Glomerular visceral epithelial cell (primary cell): ENCODE data around the gene PIGU.
"Not testable (repeated sequence)": the region's sequence is repeated elsewhere in the genome, so short reads cannot be mapped to it uniquely, and the experiment has no call there.

Experiments
- DNase-seq: peaks from one replicate; pipeline ENCODE4 v3.0.0-alpha.2; 2016; ENCODE audit errors: extremely low spot score

Gene PIGU

GRCh38 chr20:34622821-34623451 is 54.0 kb downstream of the PIGU start:
- no peak for DNase-seq

- DNase-seq, result no peak
Observed at GRCh38 chr20:34621383-34622367, 55.2 kb downstream of the PIGU start.

GRCh38 chr20:34621036-34621343 is 55.9 kb downstream of the PIGU start:
- no peak for DNase-seq

- DNase-seq, result no peak
Observed at GRCh38 chr20:34618676-34619075, 58.2 kb downstream of the PIGU start.

- DNase-seq, result not testable (repeated sequence)
Observed at GRCh38 chr20:34616913-34617312, 60.0 kb downstream of the PIGU start.

GRCh38 chr20:34615477-34615876 is 61.4 kb downstream of the PIGU start:
- no peak for DNase-seq

GRCh38 chr20:34611976-34612375 is 64.9 kb downstream of the PIGU start:
- not testable (repeated sequence) for DNase-seq

- no peak for DNase-seq
Observed at GRCh38 chr20:34607066-34607465, 69.8 kb downstream of the PIGU start.

- DNase-seq, result no peak
Observed at GRCh38 chr20:34604980-34605788, 71.7 kb downstream of the PIGU start.

- no peak for DNase-seq
Observed at GRCh38 chr20:34600892-34601653, 75.8 kb downstream of the PIGU start.

GRCh38 chr20:34595377-34596184 is 81.3 kb downstream of the PIGU start:
- no peak for DNase-seq

GRCh38 chr20:34586488-34587163 is 90.3 kb downstream of the PIGU start:
- DNase-seq, result no peak

GRCh38 chr20:34585019-34585418 is 91.9 kb downstream of the PIGU start:
- DNase-seq, result no peak

GRCh38 chr20:34583544-34583943 is 93.3 kb downstream of the PIGU start:
- DNase-seq, result no peak

GRCh38 chr20:34582911-34583310 is 94.0 kb downstream of the PIGU start:
- DNase-seq, result no peak

- no peak for DNase-seq
Observed at GRCh38 chr20:34582221-34582620, 94.7 kb downstream of the PIGU start.

- DNase-seq, result peak; percentile 40
Observed at GRCh38 chr20:34581341-34582184, 95.3 kb downstream of the PIGU start.

GRCh38 chr20:34579979-34580940 is 96.6 kb downstream of the PIGU start:
- peak; percentile 22 for DNase-seq
